Progenitor cell of endocrine pancreas (in vitro differentiated cells): ENCODE measurements around the gene PRAC2. TPM values are rescaled to one million over a fixed set of nuclear protein-coding genes. Genes with fewer than 3 reads are reported as not detected.

Source experiments
- DNase-seq: peaks from one replicate; pipeline ENCODE4 v3.0.0; 2021; ENCODE audit warnings: low spot score; ENCODE audit not compliant: unreplicated experiment
- H3K27ac Mint-ChIP-seq: 2 replicates; pipeline ENCODE4 v1.8.0; 2021; ENCODE audit warnings: mild to moderate bottlenecking, moderate library complexity, mixed read lengths
- H3K27me3 Mint-ChIP-seq: 2 replicates; pipeline ENCODE4 v1.8.0; 2021; ENCODE audit warnings: mixed read lengths
- H3K36me3 Mint-ChIP-seq: 2 replicates; pipeline ENCODE4 v1.8.0; 2022; ENCODE audit warnings: mixed read lengths; ENCODE audit not compliant: insufficient read depth
- H3K4me1 Mint-ChIP-seq: 2 replicates; pipeline ENCODE4 v1.8.0; 2021; ENCODE audit warnings: low read depth, mixed read lengths
- H3K4me3 Mint-ChIP-seq: 2 replicates; pipeline ENCODE4 v1.8.0; 2021; ENCODE audit warnings: low read depth, mild to moderate bottlenecking, moderate library complexity, mixed read lengths
- H3K9me3 Mint-ChIP-seq: 2 replicates; pipeline ENCODE4 v1.8.0; 2021; ENCODE audit warnings: low read depth, mixed read lengths
- long read RNA-seq: library from polyadenylated mRNA; unstranded; transcript quantifications from one replicate; pipeline ENCODE4 v2.0.0, GENCODE V29; 2020
- total RNA-seq: library from RNA; stranded (reverse); gene quantifications from 2 replicates; pipeline ENCODE4 v1.2.1, GENCODE V29; 2021
- TF ChIP-seq, protein P1 (sequence below): fragments of 200-600 bp; sonication (generic); IDR thresholded peaks from one replicate; pipeline ENCODE4 v1.5.0; 2021; ENCODE audit warnings: antibody characterized with exemption, mild to moderate bottlenecking; ENCODE audit not compliant: unreplicated experiment

PRAC2 gene
- not detected in 2 replicates for total RNA-seq
- long read RNA-seq = 0 reads

- Mint-ChIP-seq H3K4me1 (peaks cover 4% of the 10 kb centered on the region), H3K4me3 (no peak within 1 kb of the TSS), H3K27ac (no peak within 1 kb of the TSS), H3K36me3 (no peaks in the 10 kb centered on the region), H3K27me3 (peaks cover 100% of the 10 kb centered on the region), H3K9me3 (no peaks in the 10 kb centered on the region)
- TF ChIP-seq, protein P1, sequence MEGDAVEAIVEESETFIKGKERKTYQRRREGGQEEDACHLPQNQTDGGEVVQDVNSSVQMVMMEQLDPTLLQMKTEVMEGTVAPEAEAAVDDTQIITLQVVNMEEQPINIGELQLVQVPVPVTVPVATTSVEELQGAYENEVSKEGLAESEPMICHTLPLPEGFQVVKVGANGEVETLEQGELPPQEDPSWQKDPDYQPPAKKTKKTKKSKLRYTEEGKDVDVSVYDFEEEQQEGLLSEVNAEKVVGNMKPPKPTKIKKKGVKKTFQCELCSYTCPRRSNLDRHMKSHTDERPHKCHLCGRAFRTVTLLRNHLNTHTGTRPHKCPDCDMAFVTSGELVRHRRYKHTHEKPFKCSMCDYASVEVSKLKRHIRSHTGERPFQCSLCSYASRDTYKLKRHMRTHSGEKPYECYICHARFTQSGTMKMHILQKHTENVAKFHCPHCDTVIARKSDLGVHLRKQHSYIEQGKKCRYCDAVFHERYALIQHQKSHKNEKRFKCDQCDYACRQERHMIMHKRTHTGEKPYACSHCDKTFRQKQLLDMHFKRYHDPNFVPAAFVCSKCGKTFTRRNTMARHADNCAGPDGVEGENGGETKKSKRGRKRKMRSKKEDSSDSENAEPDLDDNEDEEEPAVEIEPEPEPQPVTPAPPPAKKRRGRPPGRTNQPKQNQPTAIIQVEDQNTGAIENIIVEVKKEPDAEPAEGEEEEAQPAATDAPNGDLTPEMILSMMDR = no peak
- DNase-seq = no peak
These were observed at the start of gene PRAC2 for GRCh38 chr17:48722915-48723422. PRAC2 (plus strand) TSS chr17:48723185; CDS start chr17:48724411, 1,226 bp downstream.

DNA sequence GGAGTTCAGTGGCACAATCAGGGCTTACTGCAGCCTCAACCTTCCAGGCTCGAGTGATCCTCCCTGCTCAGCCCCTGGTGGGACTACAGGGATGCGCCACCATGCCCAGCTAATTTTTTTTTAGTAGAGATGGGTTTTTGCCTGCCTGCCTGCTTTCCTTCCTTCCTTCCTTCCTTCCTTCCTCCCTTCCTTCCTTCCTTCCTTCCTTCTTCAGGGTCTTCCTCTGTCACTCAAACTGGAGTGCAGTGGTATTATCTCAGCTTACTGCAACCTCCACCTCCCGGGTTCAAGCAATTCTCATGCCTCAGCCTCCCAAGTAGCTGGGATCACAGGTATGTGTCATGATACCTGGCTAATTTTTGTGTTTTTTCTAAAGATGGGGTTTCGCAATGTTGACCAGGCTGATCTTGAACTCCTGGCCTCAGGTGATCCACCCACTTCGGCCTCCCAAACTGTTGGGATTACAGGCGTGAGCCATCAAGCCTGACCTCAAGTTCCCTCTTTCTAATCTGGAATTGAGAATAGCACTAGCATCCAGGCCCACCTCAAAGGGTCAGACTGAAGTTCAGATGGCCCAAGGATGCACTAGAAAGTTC is 45.9 kb upstream of the PRAC2 start:
- Mint-ChIP-seq H3K36me3 (no peaks in the 10 kb centered on the region), H3K4me3 (no peak overlapping the region), H3K27ac (no peak overlapping the region), H3K27me3 (peaks cover 96% of the 10 kb centered on the region), H3K4me1 (no peaks in the 10 kb centered on the region), H3K9me3 (no peaks in the 10 kb centered on the region)
- TF ChIP-seq, protein P1 = no peak
- no peak for DNase-seq

- Mint-ChIP-seq H3K4me3 (no peak overlapping the region), H3K9me3 (no peaks in the 10 kb centered on the region), H3K4me1 (no peaks in the 10 kb centered on the region), H3K27ac (no peak overlapping the region), H3K27me3 (peaks cover 96% of the 10 kb centered on the region), H3K36me3 (no peaks in the 10 kb centered on the region)
- DNase-seq = peak; percentile 79
- TF ChIP-seq, protein P1 = peak; percentile 98
These were observed 44.6 kb upstream of the PRAC2 start for GRCh38 chr17:48678141-48678971.

GRCh38 chr17:48679385-48680096 is 43.4 kb upstream of the PRAC2 start:
- TF ChIP-seq, protein P1 = no peak
- no peak for DNase-seq
- Mint-ChIP-seq H3K36me3 (no peaks in the 10 kb centered on the region), H3K27ac (no peak overlapping the region), H3K9me3 (no peaks in the 10 kb centered on the region), H3K4me1 (no peaks in the 10 kb centered on the region), H3K27me3 (peaks cover 91% of the 10 kb centered on the region), H3K4me3 (no peak overlapping the region)

DNA sequence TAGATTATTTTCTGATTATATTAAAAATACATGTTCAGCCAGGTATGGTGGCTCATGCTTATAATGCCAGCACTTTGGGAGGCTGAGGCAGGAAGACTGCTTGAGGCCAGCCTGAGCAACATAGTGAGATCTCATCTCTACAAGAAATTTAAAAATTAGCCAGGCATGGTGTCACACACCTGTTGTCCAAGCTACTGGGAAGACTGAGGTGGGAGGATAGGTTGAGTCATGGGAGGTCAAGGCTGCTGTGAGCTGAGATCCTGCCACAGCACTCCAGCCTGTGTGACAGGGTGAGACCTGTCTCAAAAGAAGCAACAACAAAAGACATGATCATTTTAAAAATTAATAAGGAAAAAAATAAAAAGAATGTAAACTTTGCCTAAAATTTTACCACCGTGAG is 41.4 kb upstream of the PRAC2 start:
- Mint-ChIP-seq H3K27me3 (peaks cover 79% of the 10 kb centered on the region), H3K4me1 (no peaks in the 10 kb centered on the region)

More for the DNA sequence above, 41.4 kb upstream of the PRAC2 start:
- no peaks in the 10 kb centered on the region for H3K9me3 Mint-ChIP-seq
- no peak for DNase-seq
- H3K27ac Mint-ChIP-seq = no peak overlapping the region
- no peaks in the 10 kb centered on the region for H3K36me3 Mint-ChIP-seq
- H3K4me3 Mint-ChIP-seq = no peak overlapping the region
- TF ChIP-seq, protein P1 = no peak
